SKM-1 treated with dmso at 0.1 percent for 144 hours (cell line): ENCODE data around the gene DRD3.

ENCODE experiments used
- DNase-seq: peaks from one replicate; lab custom pipeline; 2025; ENCODE audit not compliant: unreplicated experiment; lab: John Stamatoyannopoulos, UW

DRD3 gene

GRCh38 chr3:114122027-114122709 is 56.7 kb downstream of the DRD3 start:
- no peak for DNase-seq

GRCh38 chr3:114120211-114120610 is 58.6 kb downstream of the DRD3 start:
- no peak for DNase-seq

GRCh38 chr3:114119776-114120175 is 59.1 kb downstream of the DRD3 start:
- DNase-seq: no peak

- no peak for DNase-seq
Measured at GRCh38 chr3:114115143-114115542, 63.7 kb downstream of the DRD3 start.

- DNase-seq: no peak
Measured at GRCh38 chr3:114114719-114115118, 64.1 kb downstream of the DRD3 start.

GRCh38 chr3:114112696-114113095 is 66.2 kb downstream of the DRD3 start:
- no peak for DNase-seq

GRCh38 chr3:114111060-114111770 is 67.6 kb downstream of the DRD3 start:
- DNase-seq: peak; percentile 95

- no peak for DNase-seq
Measured at GRCh38 chr3:114110439-114110838, 68.4 kb downstream of the DRD3 start.

- DNase-seq: peak; percentile 9
Measured at GRCh38 chr3:114108137-114108536, 70.7 kb downstream of the DRD3 start.

- no peak for DNase-seq
Measured at GRCh38 chr3:114104414-114104813, 74.4 kb downstream of the DRD3 start.

- no peak for DNase-seq
Measured at GRCh38 chr3:114103858-114104257, 75.0 kb downstream of the DRD3 start.

GRCh38 chr3:114103181-114103580 is 75.7 kb downstream of the DRD3 start:
- DNase-seq: no peak

- no peak for DNase-seq
Measured at GRCh38 chr3:114101101-114101500, 77.8 kb downstream of the DRD3 start.

- DNase-seq: no peak
Measured at GRCh38 chr3:114095796-114096195, 83.1 kb downstream of the DRD3 start.

GRCh38 chr3:114093596-114093995 is 85.3 kb downstream of the DRD3 start:
- no peak for DNase-seq

- no peak for DNase-seq
Measured at GRCh38 chr3:114093016-114093380, 85.9 kb downstream of the DRD3 start.

- peak; percentile 88 for DNase-seq
Measured at GRCh38 chr3:114092151-114093015, 86.5 kb downstream of the DRD3 start.

- no peak for DNase-seq
Measured at GRCh38 chr3:114089675-114090074, 89.2 kb downstream of the DRD3 start.

- DNase-seq: no peak
Measured at GRCh38 chr3:114086356-114086755, 92.5 kb downstream of the DRD3 start.

- no peak for DNase-seq
Measured at GRCh38 chr3:114083112-114083511, 95.7 kb downstream of the DRD3 start.

- DNase-seq: no peak
Measured at GRCh38 chr3:114081037-114081436, 97.8 kb downstream of the DRD3 start.

GRCh38 chr3:114080201-114080600 is 98.7 kb downstream of the DRD3 start:
- DNase-seq: no peak
